GM19023 (cell line): ENCODE measurements around the gene PTPN23.

Experiments
- ATAC-seq: cut with Tn5 transposase; IDR thresholded peaks from one replicate; pipeline ENCODE4 v1.9.1; 2021; ENCODE audit warnings: mild to moderate bottlenecking, moderate library complexity; ENCODE audit not compliant: unreplicated experiment

PTPN23 gene

DNA sequence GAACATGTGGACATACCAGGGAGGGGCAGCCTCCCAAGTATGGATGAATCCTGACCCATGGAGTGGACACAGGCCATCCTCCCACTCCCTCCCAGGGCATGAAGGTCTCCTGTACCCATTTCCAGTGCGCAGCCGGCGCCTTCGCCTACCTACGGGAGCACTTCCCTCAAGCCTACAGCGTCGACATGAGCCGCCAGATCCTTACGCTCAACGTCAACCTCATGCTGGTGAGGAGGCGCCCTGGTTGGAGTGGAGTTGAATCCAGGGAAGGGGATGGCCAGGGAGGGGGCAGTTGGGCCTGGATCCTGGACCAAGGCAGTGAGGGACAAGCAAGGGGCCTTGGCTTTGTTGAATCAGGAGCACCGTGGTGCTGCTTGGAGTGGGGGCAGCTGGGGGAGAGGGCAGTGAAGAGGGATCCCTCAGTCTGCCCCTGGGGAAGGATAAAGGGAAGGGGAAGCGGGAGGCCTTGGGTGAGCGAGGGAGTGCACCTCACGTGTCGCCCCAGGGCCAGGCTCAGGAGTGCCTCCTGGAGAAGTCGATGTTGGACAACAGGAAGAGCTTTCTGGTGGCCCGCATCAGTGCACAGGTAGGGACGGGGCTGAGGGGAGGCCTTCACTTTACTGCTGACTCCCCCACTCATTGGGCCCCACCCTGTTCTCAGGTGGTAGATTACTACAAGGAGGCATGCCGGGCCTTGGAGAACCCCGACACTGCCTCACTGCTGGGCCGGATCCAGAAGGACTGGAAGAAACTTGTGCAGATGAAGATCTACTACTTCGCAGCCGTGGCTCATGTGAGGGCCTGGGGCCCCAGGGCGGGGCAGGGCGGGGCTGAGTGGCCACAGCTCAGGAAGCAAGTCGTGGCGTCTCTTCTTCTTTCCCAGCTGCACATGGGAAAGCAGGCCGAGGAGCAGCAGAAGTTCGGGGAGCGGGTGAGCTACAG lies 25.3 kb downstream of the PTPN23 start:
- no peak for ATAC-seq

DNA sequence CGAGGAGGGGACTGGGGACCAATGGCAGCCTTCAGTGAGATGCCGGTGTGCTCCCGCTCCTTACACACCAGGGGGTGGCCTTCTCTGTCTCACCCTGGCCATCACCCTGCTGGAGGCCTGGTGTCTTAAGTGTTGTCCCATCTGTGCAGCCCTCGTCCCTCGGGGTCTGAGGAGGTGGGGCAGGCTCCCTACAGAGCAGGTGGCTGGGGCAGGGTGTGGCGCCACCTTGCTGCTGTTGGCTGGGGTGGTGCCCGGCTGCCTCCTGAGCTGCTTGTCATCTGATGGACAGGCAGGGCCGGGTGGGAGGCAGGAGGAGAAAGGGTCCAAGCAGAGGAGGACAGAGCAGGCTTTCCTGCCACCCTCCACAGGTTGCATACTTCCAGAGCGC lies 25.9 kb downstream of the PTPN23 start:
- no peak for ATAC-seq

DNA sequence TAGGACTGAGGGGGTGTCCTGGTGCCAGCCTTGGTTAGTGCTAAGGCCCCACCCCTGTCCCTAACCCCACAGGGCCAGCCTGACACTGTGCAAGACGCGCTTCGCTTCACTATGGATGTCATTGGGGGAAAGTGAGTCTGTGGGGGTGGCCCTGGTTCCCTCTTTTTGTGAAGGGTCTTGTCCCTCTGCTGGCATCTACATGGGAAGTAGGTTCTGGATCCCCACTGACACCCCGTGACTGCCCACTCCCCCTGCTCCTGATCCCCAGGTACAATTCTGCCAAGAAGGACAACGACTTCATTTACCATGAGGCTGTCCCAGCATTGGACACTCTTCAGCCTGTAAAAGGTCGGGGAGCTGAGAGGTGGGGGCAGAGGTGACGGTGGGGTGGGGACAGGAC lies 26.4 kb downstream of the PTPN23 start:
- ATAC-seq: no peak

DNA sequence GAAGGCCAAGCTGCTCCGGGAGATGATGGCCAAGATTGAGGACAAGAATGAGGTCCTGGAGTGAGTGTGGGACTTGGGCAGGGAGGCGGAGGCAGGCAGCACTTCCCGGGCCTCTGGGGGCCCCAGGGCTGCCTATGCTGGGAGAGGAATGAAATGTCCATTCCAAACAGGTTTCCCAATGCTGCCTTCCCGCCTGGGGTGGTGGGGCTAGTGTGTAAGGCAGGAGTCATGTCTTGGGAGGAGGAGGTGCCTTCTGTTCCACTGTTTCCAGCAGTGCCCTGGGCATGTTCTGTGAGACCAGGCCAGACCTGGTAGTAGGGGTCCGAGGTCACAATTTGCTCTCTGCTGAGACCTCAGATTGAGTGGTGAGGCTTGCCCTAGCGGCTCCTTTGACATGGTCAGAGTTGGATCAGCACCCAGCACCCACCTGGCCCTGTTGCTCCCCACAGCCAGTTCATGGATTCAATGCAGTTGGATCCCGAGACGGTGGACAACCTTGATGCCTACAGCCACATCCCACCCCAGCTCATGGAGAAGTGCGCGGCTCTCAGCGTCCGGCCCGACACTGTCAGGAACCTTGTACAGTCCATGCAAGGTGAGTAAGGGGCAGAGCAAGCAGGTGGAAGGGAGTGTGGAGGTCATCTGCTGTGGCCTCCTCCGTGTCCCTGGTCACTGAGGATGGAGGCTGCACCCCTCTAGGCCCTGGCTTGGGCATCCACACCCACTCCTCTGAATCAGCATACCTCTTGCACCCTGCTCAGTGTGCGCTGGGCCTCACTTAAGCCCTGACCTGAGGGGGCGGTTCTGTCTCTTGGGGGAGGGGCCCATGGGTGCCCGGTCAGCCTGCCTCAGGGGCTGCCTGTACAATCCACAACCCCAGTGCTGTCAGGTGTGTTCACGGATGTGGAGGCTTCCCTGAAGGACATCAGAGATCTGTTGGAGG lies 27.3 kb downstream of the PTPN23 start:
- no peak for ATAC-seq

DNA sequence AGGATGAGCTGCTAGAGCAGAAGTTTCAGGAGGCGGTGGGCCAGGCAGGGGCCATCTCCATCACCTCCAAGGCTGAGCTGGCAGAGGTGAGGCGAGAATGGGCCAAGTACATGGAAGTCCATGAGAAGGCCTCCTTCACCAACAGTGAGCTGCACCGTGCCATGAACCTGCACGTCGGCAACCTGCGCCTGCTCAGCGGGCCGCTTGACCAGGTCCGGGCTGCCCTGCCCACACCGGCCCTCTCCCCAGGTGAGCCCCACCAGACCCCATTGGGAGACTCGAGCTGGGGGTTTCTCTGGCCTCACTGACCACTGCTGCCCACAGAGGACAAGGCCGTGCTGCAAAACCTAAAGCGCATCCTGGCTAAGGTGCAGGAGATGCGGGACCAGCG lies 28.0 kb downstream of the PTPN23 start:
- no peak for ATAC-seq

DNA sequence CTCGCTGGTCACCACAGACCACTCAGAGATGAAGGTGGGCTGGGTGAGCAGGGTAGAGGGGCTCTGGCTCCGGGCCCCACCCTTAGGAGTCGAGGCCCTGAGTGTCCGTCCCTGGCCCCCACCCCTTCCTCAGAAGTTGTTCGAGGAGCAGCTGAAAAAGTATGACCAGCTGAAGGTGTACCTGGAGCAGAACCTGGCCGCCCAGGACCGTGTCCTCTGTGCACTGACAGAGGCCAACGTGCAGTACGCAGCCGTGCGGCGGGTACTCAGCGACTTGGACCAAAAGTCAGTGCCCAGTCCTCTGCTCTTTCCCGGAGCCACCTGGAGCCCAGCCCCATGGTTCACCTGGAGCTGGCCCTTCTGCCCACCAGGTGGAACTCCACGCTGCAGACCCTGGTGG lies 28.5 kb downstream of the PTPN23 start:
- no peak for ATAC-seq

DNA sequence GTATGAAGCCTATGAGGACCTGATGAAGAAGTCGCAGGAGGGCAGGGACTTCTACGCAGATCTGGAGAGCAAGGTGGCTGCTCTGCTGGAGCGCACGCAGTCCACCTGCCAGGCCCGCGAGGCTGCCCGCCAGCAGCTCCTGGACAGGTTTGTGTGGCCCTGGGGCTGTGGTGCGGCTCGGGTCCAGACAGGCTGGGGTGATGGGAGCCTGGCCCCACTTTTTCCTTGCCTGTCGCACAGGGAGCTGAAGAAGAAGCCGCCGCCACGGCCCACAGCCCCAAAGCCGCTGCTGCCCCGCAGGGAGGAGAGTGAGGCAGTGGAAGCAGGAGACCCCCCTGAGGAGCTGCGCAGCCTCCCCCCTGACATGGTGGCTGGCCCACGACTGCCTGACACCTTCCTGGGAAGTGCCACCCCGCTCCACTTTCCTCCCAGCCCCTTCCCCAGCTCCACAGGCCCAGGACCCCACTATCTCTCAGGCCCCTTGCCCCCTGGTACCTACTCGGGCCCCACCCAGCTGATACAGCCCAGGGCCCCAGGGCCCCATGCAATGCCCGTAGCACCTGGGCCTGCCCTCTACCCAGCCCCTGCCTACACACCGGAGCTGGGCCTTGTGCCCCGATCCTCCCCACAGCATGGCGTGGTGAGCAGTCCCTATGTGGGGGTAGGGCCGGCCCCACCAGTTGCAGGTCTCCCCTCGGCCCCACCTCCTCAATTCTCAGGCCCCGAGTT lies 29.0 kb downstream of the PTPN23 start:
- ATAC-seq: no peak

DNA sequence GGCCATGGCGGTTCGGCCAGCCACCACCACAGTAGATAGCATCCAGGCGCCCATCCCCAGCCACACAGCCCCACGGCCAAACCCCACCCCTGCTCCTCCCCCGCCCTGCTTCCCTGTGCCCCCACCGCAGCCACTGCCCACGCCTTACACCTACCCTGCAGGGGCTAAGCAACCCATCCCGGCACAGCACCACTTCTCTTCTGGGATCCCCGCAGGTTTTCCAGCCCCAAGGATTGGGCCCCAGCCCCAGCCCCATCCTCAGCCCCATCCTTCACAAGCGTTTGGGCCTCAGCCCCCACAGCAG lies 29.5 kb downstream of the PTPN23 start:
- ATAC-seq: no peak

DNA sequence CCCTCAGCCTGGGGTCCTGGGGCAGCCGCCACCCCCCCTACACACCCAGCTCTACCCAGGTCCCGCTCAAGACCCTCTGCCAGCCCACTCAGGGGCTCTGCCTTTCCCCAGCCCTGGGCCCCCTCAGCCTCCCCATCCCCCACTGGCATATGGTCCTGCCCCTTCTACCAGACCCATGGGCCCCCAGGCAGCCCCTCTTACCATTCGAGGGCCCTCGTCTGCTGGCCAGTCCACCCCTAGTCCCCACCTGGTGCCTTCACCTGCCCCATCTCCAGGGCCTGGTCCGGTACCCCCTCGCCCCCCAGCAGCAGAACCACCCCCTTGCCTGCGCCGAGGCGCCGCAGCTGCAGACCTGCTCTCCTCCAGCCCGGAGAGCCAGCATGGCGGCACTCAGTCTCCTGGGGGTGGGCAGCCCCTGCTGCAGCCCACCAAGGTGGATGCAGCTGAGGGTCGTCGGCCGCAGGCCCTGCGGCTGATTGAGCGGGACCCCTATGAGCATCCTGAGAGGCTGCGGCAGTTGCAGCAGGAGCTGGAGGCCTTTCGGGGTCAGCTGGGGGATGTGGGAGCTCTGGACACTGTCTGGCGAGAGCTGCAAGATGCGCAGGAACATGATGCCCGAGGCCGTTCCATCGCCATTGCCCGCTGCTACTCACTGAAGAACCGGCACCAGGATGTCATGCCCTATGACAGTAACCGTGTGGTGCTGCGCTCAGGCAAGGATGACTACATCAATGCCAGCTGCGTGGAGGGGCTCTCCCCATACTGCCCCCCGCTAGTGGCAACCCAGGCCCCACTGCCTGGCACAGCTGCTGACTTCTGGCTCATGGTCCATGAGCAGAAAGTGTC lies 30.2 kb downstream of the PTPN23 start:
- ATAC-seq: no peak

DNA sequence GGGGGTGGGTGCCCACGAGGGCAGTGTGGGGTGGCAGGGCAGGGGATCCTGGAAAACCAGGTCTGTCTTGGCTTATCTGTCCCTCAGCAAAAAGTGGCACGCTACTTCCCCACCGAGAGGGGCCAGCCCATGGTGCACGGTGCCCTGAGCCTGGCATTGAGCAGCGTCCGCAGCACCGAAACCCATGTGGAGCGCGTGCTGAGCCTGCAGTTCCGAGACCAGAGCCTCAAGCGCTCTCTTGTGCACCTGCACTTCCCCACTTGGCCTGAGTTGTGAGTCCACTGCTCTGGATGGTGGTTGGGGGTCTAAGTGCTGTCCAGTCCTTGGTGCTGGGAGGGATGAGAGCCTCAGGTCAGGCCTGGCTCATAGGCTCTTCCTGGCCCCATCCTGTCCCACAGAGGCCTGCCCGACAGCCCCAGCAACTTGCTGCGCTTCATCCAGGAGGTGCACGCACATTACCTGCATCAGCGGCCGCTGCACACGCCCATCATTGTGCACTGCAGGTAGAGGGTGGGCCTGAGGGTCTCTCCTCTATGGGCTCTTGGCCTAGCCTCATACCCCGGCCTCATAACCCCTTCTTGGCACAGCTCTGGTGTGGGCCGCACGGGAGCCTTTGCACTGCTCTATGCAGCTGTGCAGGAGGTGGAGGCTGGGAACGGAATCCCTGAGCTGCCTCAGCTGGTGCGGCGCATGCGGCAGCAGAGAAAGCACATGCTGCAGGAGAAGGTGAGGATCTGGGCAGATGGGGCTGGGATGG lies 31.1 kb downstream of the PTPN23 start:
- no peak for ATAC-seq

DNA sequence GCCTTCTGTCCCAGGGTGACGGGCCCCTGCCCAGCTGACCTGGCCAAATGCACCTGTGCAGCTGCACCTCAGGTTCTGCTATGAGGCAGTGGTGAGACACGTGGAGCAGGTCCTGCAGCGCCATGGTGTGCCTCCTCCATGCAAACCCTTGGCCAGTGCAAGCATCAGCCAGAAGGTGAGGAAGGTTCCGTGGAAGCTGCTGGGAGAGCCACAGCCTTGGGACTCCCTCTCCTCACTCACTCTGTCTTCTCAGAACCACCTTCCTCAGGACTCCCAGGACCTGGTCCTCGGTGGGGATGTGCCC lies 31.6 kb downstream of the PTPN23 start:
- no peak for ATAC-seq

DNA sequence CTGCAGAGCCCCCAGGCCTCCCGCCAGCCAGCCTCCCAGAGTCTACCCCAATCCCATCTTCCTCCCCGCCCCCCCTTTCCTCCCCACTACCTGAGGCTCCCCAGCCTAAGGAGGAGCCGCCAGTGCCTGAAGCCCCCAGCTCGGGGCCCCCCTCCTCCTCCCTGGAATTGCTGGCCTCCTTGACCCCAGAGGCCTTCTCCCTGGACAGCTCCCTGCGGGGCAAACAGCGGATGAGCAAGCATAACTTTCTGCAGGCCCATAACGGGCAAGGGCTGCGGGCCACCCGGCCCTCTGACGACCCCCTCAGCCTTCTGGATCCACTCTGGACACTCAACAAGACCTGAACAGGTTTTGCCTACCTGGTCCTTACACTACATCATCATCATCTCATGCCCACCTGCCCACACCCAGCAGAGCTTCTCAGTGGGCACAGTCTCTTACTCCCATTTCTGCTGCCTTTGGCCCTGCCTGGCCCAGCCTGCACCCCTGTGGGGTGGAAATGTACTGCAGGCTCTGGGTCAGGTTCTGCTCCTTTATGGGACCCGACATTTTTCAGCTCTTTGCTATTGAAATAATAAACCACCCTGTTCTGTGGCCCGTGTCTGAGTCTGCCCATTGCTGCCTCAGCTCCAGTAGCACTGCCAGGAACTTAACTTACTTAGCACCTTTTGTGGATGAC lies 32.2 kb downstream of the PTPN23 start:
- no peak for ATAC-seq

DNA sequence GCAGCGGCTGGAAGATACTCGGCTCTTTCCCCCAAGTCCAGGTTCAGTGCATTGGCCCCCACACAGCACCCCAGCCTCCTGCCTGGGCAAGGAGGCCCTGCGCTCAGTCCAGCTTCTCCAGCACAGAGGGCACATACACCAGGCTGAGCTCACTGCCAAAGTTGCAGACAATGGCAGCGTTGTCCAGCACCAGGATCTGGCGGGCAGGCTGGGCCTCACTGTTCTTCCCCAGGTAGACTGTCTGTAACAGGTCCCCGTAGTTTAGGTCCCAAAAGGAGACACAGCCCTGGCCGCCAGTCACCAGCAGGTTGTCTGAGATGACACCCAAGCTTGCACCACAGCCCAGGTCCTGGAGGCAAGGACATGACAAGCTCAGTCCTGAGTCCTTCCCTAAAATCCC lies 32.9 kb downstream of the PTPN23 start:
- ATAC-seq: no peak

DNA sequence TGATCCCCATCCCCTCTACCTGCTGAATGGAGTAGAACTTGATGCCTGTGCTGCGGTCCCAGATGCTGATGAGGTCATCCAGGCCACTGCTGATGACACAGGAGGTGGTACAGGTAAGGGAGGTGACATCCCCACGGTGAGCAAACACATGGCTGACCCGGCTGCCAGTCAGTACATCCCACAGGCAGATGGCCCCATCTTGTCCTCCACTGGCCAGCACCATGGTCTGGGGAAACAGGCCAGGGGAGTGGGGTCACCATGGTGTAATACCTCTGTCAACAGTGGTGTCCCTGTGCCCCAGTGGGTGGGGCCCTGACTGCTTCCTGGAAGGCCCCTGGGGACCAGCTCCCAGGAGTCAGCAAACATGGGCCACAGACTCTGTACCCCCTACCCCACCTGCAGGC lies 33.3 kb downstream of the PTPN23 start:
- ATAC-seq: no peak

DNA sequence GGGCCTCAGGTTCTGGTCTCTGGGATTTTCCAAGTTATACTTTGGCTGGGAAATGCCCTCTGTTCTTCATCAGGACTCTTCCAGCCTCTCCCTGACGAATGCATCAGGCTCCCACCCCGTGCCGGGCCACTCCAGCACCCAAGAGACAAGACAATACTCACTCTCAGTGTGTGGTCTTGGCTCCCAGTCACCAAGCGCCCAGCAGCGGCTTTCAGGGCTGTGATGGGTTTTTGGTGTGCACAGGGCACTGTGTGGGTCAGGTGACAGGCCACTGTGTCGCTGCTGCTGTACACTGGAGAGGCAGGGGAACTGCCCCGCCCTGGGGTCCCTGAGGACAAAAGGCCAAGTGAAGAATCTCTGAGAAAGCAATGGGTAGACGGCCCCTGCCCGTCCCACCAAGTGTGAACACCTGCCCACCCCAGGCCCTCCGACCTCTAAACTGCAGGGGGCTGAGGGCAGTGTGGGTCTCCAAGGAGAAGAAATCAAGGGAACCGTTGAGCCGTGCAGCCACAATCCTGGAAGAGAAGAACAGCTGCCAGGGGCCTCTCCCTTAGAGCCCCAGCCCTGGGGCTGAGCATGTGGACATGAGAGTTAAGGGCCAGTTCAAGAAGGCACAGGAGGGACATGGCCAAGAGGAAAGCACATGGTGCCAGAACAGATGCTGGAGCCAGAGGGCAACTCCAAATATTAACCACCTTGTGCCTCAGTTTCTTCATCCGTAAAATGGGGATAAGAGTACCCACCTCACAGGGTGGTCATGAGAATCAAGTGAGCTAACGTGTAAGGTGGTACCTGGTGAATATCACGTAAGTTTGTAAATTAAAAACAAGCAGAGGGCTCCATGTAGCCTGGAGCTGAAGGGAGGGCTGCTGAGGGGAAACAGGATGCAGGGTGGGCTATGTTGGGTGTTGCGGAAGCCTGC lies 34.1 kb downstream of the PTPN23 start:
- ATAC-seq: no peak

DNA sequence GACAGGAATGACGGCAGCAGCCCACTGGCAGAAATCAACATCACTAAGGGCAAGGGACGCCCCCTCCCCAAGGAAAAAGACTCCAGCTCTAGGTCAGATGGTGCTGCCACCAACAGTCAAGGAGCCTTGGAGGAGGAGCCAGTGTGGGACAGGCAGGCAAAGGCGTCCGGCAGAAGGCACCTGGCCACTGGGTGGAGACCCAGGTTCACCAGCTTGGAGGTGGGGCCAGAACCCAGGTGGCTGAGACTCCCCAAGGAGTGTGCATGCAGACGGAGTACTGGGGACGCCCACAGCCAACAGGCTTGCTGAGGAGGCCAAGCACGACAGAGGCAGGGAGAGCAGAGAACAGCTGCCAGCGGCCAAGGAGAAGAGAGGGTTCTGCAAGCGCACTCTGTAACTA lies 35.2 kb downstream of the PTPN23 start:
- no peak for ATAC-seq

DNA sequence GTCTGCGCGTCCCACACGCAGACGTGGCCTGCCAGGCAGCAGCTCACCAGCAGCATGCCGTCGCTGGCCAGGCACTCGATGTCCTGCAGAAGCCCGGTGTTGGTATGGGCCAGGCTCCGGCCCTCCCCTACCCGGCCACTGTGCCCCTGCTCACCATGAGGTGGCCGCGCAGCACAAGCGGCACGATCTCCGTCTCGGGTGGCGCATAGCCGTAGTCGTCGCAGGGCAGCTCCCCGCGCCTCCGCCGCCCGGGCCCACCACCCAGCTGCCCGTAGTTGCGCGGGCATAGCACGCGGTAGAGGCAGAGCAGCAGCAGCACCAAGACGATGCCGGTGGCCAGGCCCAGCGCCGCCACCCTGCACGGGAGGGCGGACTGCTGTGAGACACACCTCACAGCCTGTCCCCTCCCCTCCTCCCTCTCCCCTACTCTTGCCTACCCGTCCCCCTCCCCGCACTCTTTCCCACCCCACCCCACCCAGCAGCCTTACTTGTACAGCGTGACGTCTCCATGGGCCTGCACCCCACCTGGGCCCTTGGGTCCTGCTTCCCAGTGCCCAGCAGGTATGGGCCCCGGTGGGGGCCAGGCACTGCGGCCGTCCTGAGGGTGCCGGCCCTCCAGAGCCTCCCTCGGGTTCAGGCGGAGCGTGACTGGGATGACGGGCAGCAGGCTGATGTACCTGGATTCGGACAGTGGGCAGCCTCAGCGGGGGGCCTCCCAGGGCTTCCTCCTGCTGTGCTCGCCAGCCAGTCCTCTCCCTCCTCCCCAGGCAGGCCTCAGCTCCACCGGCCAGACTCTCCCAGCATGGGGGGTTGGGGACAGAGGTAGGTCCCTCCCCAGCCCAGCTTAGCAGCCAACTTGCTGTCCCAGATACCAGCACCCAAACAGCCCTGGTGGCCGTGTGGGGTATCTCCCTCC lies 37.6 kb downstream of the PTPN23 start:
- no peak for ATAC-seq
